HepG2 (cell line): ENCODE data around the gene TOB1. TPM values are rescaled to one million over a fixed set of nuclear protein-coding genes. Genes with fewer than 3 reads are reported as not detected.

Source experiments
- ATAC-seq: fragments of 200-7000 bp; cut with Tn5 transposase; 3 replicates; pipeline ENCODE4 v1.9.1; 2020; ENCODE audit warnings: mild to moderate bottlenecking, moderate library complexity
- BruUV-seq: library from RNA; stranded (reverse); fragments of 400-500 nt; replicated peaks from 2 replicates; lab custom pipeline; 2021; lab: Mats Ljungman, UMichigan
- CTCF ChIA-PET: fragments of 300-600 bp; formaldehyde crosslinking; extraction: SDS; loops from one replicate; lab custom pipeline; 2021; ENCODE audit warnings: low total read pairs, inconsistent platforms, low intra/inter-chr PET ratio; lab: Yijun Ruan, JAX
- POLR2A ChIA-PET: fragments of 350-600 bp; sonication (Branson Sonifier 250); formaldehyde crosslinking; loops from one replicate; lab custom pipeline; 2020; ENCODE audit warnings: antibody characterized with exemption, inconsistent platforms; lab: Yijun Ruan, JAX
- DNase-seq: peaks from one replicate; pipeline ENCODE4 v3.0.0-alpha.2; 2015; ENCODE audit warnings: low spot score
- FAIRE-seq: peaks from 3 replicates; lab custom pipeline; 2011; peaks lifted over from hg19 to GRCh38; lab: Jason Lieb, UNC
- H2AFZ ChIP-seq: one replicate; pipeline ENCODE4 v1.6.1; 2011; ENCODE audit warnings: low read length, inconsistent platforms
- H3K27ac ChIP-seq: fragments of 300-600 bp; 3 replicates; pipeline ENCODE4 v1.8.0; 2011; ENCODE audit warnings: mixed run types, mild to moderate bottlenecking, mixed read lengths, low read length, inconsistent platforms; ENCODE audit not compliant: insufficient read depth; ENCODE audit errors: extremely low read length
- H3K27me3 ChIP-seq, 2 experiments: fragments of 200-600 bp in 1 of 2; 2 replicates in 1 of 2; 3 replicates in 1 of 2; pipeline versions ENCODE4 v1.6.0 to v1.8.0; 2011; ENCODE audit warnings: low read length in 2 of 2, mild to moderate bottlenecking in 2 of 2, moderate library complexity in 2 of 2, inconsistent platforms in 1 of 2; ENCODE audit not compliant: insufficient read depth in 2 of 2, control insufficient read depth in 1 of 2
- H3K36me3 ChIP-seq, 2 experiments: fragments of 200-600 bp in 1 of 2; replicated peaks in 1 of 2; 2 replicates in 1 of 2; 3 replicates in 1 of 2; pipeline versions ENCODE4 v1.5.1 to v1.8.0; 2011; ENCODE audit warnings: low read length in 2 of 2, inconsistent platforms in 1 of 2; ENCODE audit not compliant: insufficient read depth in 2 of 2, control insufficient read depth in 1 of 2
- H3K4me1 ChIP-seq: 2 replicates; pipeline ENCODE4 v1.5.1; 2012; ENCODE audit warnings: low read length, inconsistent platforms; ENCODE audit not compliant: insufficient read depth
- H3K4me2 ChIP-seq: 2 replicates; pipeline ENCODE4 v1.6.0; 2011; ENCODE audit warnings: low read depth, low read length, inconsistent platforms
- H3K4me3 ChIP-seq, 3 experiments: fragments of 200-600 bp in 1 of 3; sonication (generic), shearing (Covaris generic) in 1 of 3; replicated peaks in 1 of 3; 2 replicates each; pipeline ENCODE4 v1.5.1; 2011 to 2016; ENCODE audit warnings: low read length in 3 of 3, inconsistent platforms in 2 of 3, low read depth in 2 of 3, mild to moderate bottlenecking in 2 of 3, control low read depth in 1 of 3, mixed read lengths in 1 of 3; ENCODE audit not compliant: insufficient read depth in 1 of 3
- H3K79me2 ChIP-seq: one replicate; pipeline ENCODE4 v1.6.1; 2011; ENCODE audit warnings: low read length, inconsistent platforms; ENCODE audit not compliant: insufficient read depth
- H3K9ac ChIP-seq: 2 replicates; pipeline ENCODE4 v1.6.0; 2011; ENCODE audit warnings: mild to moderate bottlenecking, low read depth, low read length, inconsistent platforms; ENCODE audit not compliant: insufficient read depth
- H3K9me3 ChIP-seq: 2 replicates; pipeline ENCODE4 v1.5.1; 2012; ENCODE audit warnings: mild to moderate bottlenecking, low read length
- H4K20me1 ChIP-seq: 2 replicates; pipeline ENCODE4 v1.6.0; 2011; ENCODE audit warnings: inconsistent platforms, mild to moderate bottlenecking, low read length, moderate library complexity; ENCODE audit not compliant: insufficient read depth
- POLR2AphosphoS2 ChIP-seq: IDR thresholded peaks from 2 replicates; pipeline ENCODE4 v1.6.1; 2011; ENCODE audit warnings: low read depth, low read length, improper control_type of control experiment
- RAD21 ChIP-seq: fragments of 450-650 bp; formaldehyde crosslinking; IDR thresholded peaks from 2 replicates; pipeline ENCODE4 v1.5.0; 2020; ENCODE audit warnings: mild to moderate bottlenecking
- ZBTB38 ChIP-seq: sonication (generic); formaldehyde crosslinking; IDR thresholded peaks from 2 replicates; pipeline ENCODE4 v1.5.1; 2020; ENCODE audit warnings: mild to moderate bottlenecking, missing genetic modification reagents
- ZFYVE20 ChIP-seq: sonication (generic); formaldehyde crosslinking; IDR thresholded peaks from 2 replicates; pipeline ENCODE4 v1.8.0; 2023; ENCODE audit warnings: low read depth, mild to moderate bottlenecking, moderate library complexity, missing genetic modification reagents, borderline replicate concordance
- ZNF530 ChIP-seq: sonication (generic); formaldehyde crosslinking; IDR thresholded peaks from 2 replicates; pipeline ENCODE4 v1.5.0; 2020; ENCODE audit warnings: low read depth, mild to moderate bottlenecking, missing genetic modification reagents
- WGBS: methylation state at CpG from one replicate; pipeline ENCODE4 v1.1.6; 2017; ENCODE audit warnings: low lambda C conversion rate; 5-methylcytosine and 5-hydroxymethylcytosine counted together
- in situ Hi-C: cut with HindIII; loops from 2 replicates; pipeline ENCODE4 v1.10.0; 2017; ENCODE audit warnings: low pct_unique_long_range_greater_than_20kb; ENCODE audit not compliant: extremely low pct_ligation_motif_present
- intact Hi-C: fragments of 100-400 bp; cut with micrococcal nuclease; formaldehyde crosslinking; loops from one replicate; pipeline ENCODE4 v1.10.0; 2022; ENCODE audit not compliant: unreplicated experiment
- polyA plus RNA-seq, 8 experiments: library from polyadenylated mRNA; depleted of rRNA in 3 of 8; stranded (reverse) in 7 of 8; unstranded in 1 of 8; fragments of >200 nt; fragmentation: Illumina TruSeq in 4 of 8; extraction: Trizol in 4 of 8; gene quantifications; 2 replicates each; pipeline versions ENCODE4 v1.2.1 to v1.2.3, GENCODE V29; 2011 to 2016; ENCODE audit warnings: low read depth in 4 of 8, missing spikeins in 1 of 8, mixed read lengths in 1 of 8; ENCODE audit not compliant: insufficient read depth in 1 of 8
- total RNA-seq, 5 experiments: library from RNA; depleted of rRNA; stranded (reverse); fragments of >200 nt; fragmentation: Illumina TruSeq; extraction: Trizol; gene quantifications; 2 replicates each; pipeline ENCODE4 v1.2.3, GENCODE V29; 2016; ENCODE audit warnings: low read depth in 1 of 5
- TF ChIP-seq, protein P1 (sequence below): sonication (generic); formaldehyde crosslinking; IDR thresholded peaks from 2 replicates; pipeline ENCODE4 v1.8.1; 2023; ENCODE audit warnings: mild to moderate bottlenecking, missing genetic modification reagents
- TF ChIP-seq, protein P2 (sequence below): sonication (generic); formaldehyde crosslinking; IDR thresholded peaks from 2 replicates; pipeline ENCODE4 v1.8.1; 2022; ENCODE audit warnings: low read depth, mild to moderate bottlenecking, missing genetic modification reagents
- TF ChIP-seq, protein P3 (sequence below): sonication (generic); formaldehyde crosslinking; IDR thresholded peaks from 2 replicates; pipeline ENCODE4 v1.9.0; 2022; ENCODE audit warnings: low read depth, missing genetic modification reagents
- TF ChIP-seq, protein P4 (sequence below): sonication (generic); formaldehyde crosslinking; IDR thresholded peaks from 2 replicates; pipeline ENCODE4 v1.5.1; 2020; ENCODE audit warnings: mild to moderate bottlenecking, moderate library complexity, missing genetic modification reagents
- TF ChIP-seq, protein P5 (sequence below): IDR thresholded peaks from 2 replicates; pipeline ENCODE4 v1.6.1; 2016; ENCODE audit warnings: mild to moderate bottlenecking, missing biosample characterization, missing genetic modification reagents

Gene TOB1
- total and polyA plus RNA-seq, 2 of the 13 experiments (the other 11 are each of a cell fraction or from before 2014, with no cell fraction given): 21.9 to 57.7 TPM

DNA sequence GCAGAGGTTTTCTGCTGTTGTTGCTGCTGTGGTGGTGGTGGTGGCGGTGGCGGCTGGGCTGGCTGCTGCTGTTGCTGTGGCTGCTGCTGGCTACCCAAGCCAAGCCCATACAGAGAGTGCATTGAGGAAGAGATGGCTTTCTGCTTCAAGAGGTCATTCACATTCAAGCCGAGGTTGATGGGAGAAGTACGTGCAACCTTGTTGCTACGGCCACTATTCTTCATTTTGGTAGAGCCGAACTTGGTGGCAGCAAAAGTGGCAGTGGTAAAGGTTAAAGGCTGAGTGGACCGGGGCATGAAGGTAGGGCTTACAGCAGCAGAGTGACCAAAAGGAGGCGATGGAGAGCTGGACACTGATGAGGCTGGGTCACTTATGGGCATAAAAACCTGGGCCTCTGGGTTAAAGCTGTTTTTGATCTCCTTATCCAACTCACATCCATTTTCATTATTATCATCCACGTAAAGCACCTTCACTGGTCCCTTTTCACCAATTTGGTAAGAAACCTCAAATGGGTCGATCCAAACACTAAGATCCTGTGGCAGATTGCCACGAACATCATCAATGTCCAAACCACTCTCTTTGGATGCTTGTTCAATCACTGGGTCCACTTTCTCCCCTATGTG is 2.8 kb downstream of the TOB1 start:
- CTCF ChIA-PET: interaction anchor here (2.3 to 3.1 kb wide), 3 partner anchors 46 to 93 kb away, joined by 10 to 19 read pairs (median 19); no protein-coding TSS in a partner anchor
- Histone ChIP-seq H3K79me2 (peaks cover 49% of the 10 kb centered on the region), H3K36me3 (peaks cover 5 to 17% of the 10 kb centered on the region in 2 experiments; a peak in 4 of 5 replicates), H4K20me1 (peaks cover 41% of the 10 kb centered on the region), H3K9me3 (no peaks in the 10 kb centered on the region), H3K27ac (peak overlapping the region; percentile 10), H3K9ac (peak overlapping the region; percentile 24; the same call in 1 of the 2 replicates), H3K4me1 (peaks cover 40% of the 10 kb centered on the region), H3K4me3 (peak overlapping the region; percentile 97 to 98 (median 97)), H3K4me2 (peak overlapping the region; percentile 79), H3K27me3 (no peaks in the 10 kb centered on the region; a peak in 1 of 5 replicates), H2AFZ (no peak overlapping the region)
- POLR2A ChIA-PET: interaction anchor here (0.6 to 9.6 kb wide), 11 partner anchors 9 to 367 kb away, joined by 3 to 510 read pairs (median 73); no protein-coding TSS in a partner anchor
- 51% methylated on average over 11 of the region's 11 CpGs for WGBS
- in situ Hi-C loops (no loop called here), intact Hi-C loops (loop anchor here (1.0 to 5.0 kb wide), 4 partner anchors 10 to 194 kb away; no protein-coding TSS in a partner anchor)
- peak; percentile 60 for FAIRE-seq
- no TSS peak for BruUV-seq
- ATAC-seq: no peak
- peak; percentile 66 for DNase-seq
- TF ChIP-seq, protein P1, sequence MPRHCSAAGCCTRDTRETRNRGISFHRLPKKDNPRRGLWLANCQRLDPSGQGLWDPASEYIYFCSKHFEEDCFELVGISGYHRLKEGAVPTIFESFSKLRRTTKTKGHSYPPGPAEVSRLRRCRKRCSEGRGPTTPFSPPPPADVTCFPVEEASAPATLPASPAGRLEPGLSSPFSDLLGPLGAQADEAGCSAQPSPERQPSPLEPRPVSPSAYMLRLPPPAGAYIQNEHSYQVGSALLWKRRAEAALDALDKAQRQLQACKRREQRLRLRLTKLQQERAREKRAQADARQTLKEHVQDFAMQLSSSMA (CRISPR knock-in tag): no peak
- TF ChIP-seq ZNF530 (CRISPR knock-in tag) (no peak), POLR2AphosphoS2 (no peak), RAD21 (peak; percentile 87), ZBTB38 (CRISPR knock-in tag) (peak; percentile 93), ZFYVE20 (CRISPR knock-in tag) (no peak)
- TF ChIP-seq, protein P2, sequence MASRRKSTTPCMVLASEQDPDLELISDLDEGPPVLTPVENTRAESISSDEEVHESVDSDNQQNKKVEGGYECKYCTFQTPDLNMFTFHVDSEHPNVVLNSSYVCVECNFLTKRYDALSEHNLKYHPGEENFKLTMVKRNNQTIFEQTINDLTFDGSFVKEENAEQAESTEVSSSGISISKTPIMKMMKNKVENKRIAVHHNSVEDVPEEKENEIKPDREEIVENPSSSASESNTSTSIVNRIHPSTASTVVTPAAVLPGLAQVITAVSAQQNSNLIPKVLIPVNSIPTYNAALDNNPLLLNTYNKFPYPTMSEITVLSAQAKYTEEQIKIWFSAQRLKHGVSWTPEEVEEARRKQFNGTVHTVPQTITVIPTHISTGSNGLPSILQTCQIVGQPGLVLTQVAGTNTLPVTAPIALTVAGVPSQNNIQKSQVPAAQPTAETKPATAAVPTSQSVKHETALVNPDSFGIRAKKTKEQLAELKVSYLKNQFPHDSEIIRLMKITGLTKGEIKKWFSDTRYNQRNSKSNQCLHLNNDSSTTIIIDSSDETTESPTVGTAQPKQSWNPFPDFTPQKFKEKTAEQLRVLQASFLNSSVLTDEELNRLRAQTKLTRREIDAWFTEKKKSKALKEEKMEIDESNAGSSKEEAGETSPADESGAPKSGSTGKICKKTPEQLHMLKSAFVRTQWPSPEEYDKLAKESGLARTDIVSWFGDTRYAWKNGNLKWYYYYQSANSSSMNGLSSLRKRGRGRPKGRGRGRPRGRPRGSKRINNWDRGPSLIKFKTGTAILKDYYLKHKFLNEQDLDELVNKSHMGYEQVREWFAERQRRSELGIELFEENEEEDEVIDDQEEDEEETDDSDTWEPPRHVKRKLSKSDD (CRISPR knock-in tag): peak; percentile 57; the same call in 1 of the 2 replicates
- TF ChIP-seq, protein P3, sequence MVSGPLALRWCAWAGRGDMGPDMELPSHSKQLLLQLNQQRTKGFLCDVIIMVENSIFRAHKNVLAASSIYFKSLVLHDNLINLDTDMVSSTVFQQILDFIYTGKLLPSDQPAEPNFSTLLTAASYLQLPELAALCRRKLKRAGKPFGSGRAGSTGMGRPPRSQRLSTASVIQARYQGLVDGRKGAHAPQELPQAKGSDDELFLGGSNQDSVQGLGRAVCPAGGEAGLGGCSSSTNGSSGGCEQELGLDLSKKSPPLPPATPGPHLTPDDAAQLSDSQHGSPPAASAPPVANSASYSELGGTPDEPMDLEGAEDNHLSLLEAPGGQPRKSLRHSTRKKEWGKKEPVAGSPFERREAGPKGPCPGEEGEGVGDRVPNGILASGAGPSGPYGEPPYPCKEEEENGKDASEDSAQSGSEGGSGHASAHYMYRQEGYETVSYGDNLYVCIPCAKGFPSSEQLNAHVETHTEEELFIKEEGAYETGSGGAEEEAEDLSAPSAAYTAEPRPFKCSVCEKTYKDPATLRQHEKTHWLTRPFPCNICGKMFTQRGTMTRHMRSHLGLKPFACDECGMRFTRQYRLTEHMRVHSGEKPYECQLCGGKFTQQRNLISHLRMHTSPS: peak; percentile 78
- TF ChIP-seq, protein P4, sequence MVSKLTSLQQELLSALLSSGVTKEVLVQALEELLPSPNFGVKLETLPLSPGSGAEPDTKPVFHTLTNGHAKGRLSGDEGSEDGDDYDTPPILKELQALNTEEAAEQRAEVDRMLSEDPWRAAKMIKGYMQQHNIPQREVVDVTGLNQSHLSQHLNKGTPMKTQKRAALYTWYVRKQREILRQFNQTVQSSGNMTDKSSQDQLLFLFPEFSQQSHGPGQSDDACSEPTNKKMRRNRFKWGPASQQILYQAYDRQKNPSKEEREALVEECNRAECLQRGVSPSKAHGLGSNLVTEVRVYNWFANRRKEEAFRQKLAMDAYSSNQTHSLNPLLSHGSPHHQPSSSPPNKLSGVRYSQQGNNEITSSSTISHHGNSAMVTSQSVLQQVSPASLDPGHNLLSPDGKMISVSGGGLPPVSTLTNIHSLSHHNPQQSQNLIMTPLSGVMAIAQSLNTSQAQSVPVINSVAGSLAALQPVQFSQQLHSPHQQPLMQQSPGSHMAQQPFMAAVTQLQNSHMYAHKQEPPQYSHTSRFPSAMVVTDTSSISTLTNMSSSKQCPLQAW: peak; percentile 72
- TF ChIP-seq, protein P5, sequence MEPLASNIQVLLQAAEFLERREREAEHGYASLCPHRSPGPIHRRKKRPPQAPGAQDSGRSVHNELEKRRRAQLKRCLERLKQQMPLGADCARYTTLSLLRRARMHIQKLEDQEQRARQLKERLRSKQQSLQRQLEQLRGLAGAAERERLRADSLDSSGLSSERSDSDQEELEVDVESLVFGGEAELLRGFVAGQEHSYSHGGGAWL (CRISPR knock-in tag): peak; percentile 73; the same call in 1 of the 2 replicates
